C4-2B (cell line): ENCODE results near the gene MAP3K5.

Experiments
- H3K27ac ChIP-seq: fragments of 450-650 bp; 2 replicates; pipeline ENCODE4 v1.5.1; 2017
- CTCF ChIP-seq: fragments of 450-650 bp; conservative IDR thresholded peaks from 2 replicates; pipeline ENCODE4 v1.5.1; 2017; ENCODE audit warnings: mild to moderate bottlenecking
- ZFX ChIP-seq: fragments of 450-650 bp; IDR thresholded peaks from 2 replicates; pipeline ENCODE4 v1.6.1; 2017

The MAP3K5 gene

GRCh38 chr6:136792410-136793262 lies at the start of gene MAP3K5:
TSS of gene MAP3K5 (minus strand) at chr6:136792477. CDS start at chr6:136792157, 320 bp downstream.
- peak; percentile 90 for TF ChIP-seq CTCF
- no peak for TF ChIP-seq ZFX
- peak within 1 kb of the TSS; percentile 87 for H3K27ac ChIP-seq

GRCh38 chr6:136840276-136841001 lies 48.2 kb upstream of the MAP3K5 start:
- no peak for TF ChIP-seq ZFX
- TF ChIP-seq CTCF = no peak
- no peak overlapping the region for H3K27ac ChIP-seq

DNA sequence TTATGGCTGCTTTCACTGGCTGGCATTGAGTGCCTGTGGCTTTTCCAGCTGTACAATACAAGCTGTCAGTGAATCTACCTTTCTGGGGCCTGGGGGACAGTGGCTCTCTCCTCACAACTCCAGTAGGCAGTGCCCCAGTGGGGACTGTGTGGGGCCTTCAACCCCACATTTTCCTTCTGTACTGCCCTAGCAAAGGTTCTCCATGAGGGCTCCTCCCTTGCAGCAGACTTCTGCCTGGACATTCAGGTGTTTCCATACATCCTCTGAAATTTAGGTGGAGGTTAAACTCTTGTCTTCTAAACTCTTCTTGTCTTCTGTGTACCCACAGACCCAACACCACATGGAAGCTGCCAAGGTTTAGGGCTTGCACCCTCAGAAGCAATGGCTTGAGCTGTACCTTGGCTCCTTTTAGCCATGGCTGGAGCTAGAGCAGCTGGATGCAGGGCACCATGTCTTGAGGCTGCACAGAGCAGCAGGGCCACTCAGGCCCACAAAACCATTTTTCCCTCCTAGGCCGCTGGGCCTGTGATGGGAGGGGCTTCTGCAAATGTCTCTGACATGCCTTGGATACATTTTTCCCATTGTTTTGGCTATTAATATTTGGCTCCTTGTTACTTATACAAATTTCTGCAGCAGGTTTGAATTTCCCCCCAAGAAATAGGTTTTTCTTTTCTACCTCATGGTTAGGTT lies 39.7 kb upstream of the MAP3K5 start:
- no peak for TF ChIP-seq ZFX
- no peak for TF ChIP-seq CTCF

DNA sequence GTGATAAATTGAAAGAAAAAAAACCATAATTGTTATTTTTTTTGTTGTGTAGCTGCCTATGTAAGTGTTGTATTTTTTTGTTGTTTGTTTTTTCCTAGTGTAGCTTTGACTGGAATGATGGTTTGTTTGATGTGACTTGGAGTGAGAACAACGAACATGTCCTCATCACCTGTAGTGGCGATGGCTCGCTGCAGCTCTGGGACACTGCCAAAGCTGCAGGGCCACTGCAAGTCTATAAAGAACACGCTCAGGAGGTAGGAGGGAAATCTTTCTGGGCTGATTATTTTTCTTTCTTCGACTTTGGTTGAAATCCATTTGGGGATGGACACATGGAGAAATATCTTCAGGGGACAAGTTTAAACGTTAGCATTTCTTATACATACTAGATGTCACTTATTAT lies 33.9 kb upstream of the MAP3K5 start:
- no peak overlapping the region for H3K27ac ChIP-seq
- TF ChIP-seq ZFX (no peak), CTCF (no peak)

More for the DNA sequence above, 39.7 kb upstream of the MAP3K5 start:
- no peak overlapping the region for H3K27ac ChIP-seq

DNA sequence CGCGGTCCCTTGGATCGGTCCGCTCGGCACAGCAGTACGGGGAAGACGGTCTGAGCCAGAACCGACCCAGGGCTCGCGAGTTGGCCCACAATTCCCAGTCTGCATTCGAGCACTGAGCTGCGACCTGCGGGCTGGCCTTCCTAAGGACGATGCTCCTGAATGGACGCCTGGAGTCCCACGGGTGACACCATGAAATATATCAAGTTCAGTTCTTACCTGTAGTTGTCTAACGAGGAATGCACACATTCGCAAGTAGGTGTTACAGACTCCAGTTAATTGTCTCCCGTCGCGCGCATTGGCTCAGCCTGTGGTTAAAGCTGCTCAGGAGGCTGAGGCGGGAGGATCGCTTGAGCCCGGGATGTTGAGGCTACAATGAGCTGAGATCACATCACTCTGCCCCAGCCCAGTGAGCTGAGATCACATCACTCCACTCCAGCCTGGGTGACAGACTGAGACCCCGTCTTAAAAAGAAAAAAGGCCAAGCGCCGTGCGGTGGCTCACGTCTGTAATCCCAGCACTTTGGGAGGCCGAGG lies 30.9 kb upstream of the MAP3K5 start:
- peak overlapping the region; percentile 90 for H3K27ac ChIP-seq
- TF ChIP-seq CTCF (no peak), ZFX (no peak)

- peak within 1 kb of the TSS; percentile 90 for H3K27ac ChIP-seq
- peak; percentile 74 for TF ChIP-seq ZFX
- TF ChIP-seq CTCF = peak; percentile 71
Observed at GRCh38 chr6:136822376-136823127, 30.3 kb upstream of the MAP3K5 start, which contains the start of gene PEX7. TSS of gene PEX7 (plus strand) at chr6:136822592. CDS start at chr6:136822666, 74 bp downstream.
